GM18502 (cell line): ENCODE results near the gene SLC66A2.

Source experiments
- ATAC-seq: cut with Tn5 transposase; IDR thresholded peaks from one replicate; pipeline ENCODE4 v1.9.1; 2021; ENCODE audit warnings: mild to moderate bottlenecking; ENCODE audit not compliant: unreplicated experiment, poor library complexity

SLC66A2 gene

GRCh38 chr18:79952996-79953559 lies 1.6 kb upstream of the SLC66A2 start:
- ATAC-seq = no peak

GRCh38 chr18:79952456-79952995 lies 1.1 kb upstream of the SLC66A2 start:
- no peak for ATAC-seq

GRCh38 chr18:79950515-79951341 lies 725 bp downstream of the SLC66A2 start:
- ATAC-seq = peak; percentile 27

GRCh38 chr18:79949697-79950487 lies 1.6 kb downstream of the SLC66A2 start:
- ATAC-seq = no peak

GRCh38 chr18:79948719-79949411 lies 2.6 kb downstream of the SLC66A2 start:
- ATAC-seq = no peak

- ATAC-seq = no peak
Measured at GRCh38 chr18:79947881-79948610, 3.4 kb downstream of the SLC66A2 start.

GRCh38 chr18:79947054-79947755 lies 4.2 kb downstream of the SLC66A2 start:
- no peak for ATAC-seq

- ATAC-seq = no peak
Measured at GRCh38 chr18:79945118-79946042, 6.1 kb downstream of the SLC66A2 start.

- peak; percentile 16 for ATAC-seq
Measured at GRCh38 chr18:79944746-79945117, 6.7 kb downstream of the SLC66A2 start.

- ATAC-seq = peak; percentile 62
Measured at GRCh38 chr18:79944126-79944731, 7.2 kb downstream of the SLC66A2 start.

- no peak for ATAC-seq
Measured at GRCh38 chr18:79943608-79944125, 7.8 kb downstream of the SLC66A2 start.

- ATAC-seq = no peak
Measured at GRCh38 chr18:79942786-79943607, 8.5 kb downstream of the SLC66A2 start.

- no peak for ATAC-seq
Measured at GRCh38 chr18:79942211-79942610, 9.2 kb downstream of the SLC66A2 start.

- no peak for ATAC-seq
Measured at GRCh38 chr18:79941473-79942119, 9.9 kb downstream of the SLC66A2 start.

GRCh38 chr18:79940814-79941472 lies 10.5 kb downstream of the SLC66A2 start:
- ATAC-seq = no peak
